NCI-H2227 (cell line): ENCODE results near the gene ANKRD1.

Source experiments
- DNase-seq: peaks from one replicate; lab custom pipeline; 2025; ENCODE audit not compliant: unreplicated experiment; lab: John Stamatoyannopoulos, UW

Gene ANKRD1

DNA sequence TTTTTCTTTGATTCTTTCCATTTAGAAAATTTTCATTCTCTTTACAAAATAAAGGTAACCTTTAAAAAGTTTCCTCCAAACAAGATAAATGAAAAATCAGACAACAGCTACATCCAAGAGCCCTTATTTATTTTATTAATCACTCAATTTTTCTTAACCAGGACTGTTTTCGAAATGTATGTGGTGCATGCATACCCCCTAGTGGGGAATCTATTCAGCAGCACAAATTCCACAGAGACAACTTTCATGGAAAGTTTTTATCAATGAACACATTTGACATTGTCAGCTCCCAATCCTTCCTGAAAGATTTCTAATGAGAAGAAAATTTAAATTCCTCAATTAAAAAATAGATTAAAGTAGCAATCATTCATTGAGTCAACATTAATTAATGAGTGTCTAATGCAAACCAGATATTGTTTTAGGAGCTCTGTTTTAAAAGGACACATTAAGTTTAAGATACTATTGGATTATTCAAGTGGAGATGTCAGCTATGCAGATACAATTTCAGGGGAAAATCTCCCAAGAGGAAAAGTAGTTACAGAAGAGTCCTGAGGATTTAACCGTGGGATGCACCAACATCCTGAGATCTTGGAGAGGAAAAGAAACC is 57.9 kb downstream of the ANKRD1 start:
- no peak for DNase-seq
